K562 (cell line): ENCODE data around the gene FOXE1.

ENCODE experiments used
- CCNT2 ChIP-seq: IDR thresholded peaks from 2 replicates; pipeline ENCODE4 v1.6.1; 2011; ENCODE audit warnings: borderline replicate concordance, low read depth, mild to moderate bottlenecking, moderate library complexity, mixed read lengths, low read length; ENCODE audit not compliant: insufficient read length; ENCODE audit errors: extremely low read depth
- HCFC1 ChIP-seq: IDR thresholded peaks from 2 replicates; pipeline ENCODE4 v1.6.1; 2012; ENCODE audit warnings: low read depth, low read length, improper control_type of control experiment
- ZNF232 ChIP-seq: sonication (generic); formaldehyde crosslinking; IDR thresholded peaks from 2 replicates; pipeline ENCODE4 v1.8.0; 2022; ENCODE audit warnings: mild to moderate bottlenecking, missing genetic modification reagents
- ZNF384 ChIP-seq: IDR thresholded peaks from 2 replicates; pipeline ENCODE4 v1.6.1; 2012; ENCODE audit warnings: low read depth, low read length, improper control_type of control experiment

GRCh38 chr9:97847474-97848214, 5.4 kb upstream of the FOXE1 start:
- TF ChIP-seq CCNT2 (no peak), HCFC1 (no peak), ZNF384 (no peak), ZNF232 (CRISPR knock-in tag) (no peak)
